ENCODE data around the gene IL18RAP.

Gene IL18RAP

DNA sequence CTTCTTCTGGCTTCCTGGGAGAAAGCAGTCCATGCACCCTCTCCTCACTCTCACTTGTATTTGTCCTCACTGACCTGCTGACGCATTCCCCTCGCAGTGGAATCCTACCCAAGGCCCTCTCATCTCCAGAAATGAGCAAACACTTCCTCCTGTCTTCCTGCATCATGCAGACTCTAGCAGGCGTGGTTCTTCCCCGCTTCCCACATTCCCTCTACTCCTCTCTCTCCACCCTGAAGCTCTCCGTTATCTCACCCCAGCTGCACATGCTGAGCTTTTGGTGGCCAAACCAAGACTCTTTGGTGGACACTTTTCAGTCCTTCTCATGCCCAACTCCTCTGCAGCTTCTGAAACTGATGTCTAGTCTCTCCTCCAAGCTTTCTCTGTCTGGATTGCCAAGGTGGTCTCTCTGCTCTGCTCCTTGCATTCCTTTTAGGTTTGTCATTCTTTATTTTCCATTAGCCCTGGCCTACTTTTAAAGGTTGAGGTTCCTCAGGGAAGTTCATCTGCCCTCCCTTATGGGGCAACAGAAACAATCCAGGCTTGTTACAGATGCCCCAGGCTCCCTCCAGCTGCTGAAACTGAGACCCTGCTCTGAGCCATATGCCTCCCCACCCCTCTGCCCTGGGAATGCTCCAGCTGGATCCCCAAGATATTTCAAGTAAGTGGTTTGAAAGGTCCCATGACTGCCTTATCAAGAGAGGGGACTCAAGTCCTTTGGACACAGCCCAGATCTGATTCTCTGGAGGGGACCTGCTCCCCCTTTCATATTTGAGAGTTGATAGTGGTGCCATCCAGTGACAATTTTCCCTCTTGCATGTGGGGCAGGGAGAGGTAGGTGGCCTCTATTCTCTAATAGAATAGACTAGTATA, 835 bp upstream of the IL18RAP start:
- DNase-seq (ENCODE audit: low read depth): no peak

DNA sequence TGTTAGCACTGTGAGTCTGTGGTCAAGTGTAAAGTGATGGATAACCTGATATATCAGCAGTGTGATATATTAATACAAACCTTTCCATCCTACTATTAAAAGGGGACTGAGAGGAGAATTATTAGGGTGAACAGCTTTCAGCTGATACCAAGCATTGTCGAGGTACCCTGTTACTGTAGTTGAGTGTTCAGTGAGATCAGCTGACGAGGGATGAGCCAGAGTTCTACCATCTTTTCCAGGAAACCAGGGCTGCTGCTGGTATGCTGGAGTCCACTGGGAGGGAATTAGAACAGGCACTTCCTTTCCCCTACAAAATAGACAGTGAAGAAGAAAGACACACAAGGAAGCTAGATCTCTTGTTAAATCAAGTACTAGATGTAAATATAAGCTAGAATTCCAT, 408 bp downstream of the IL18RAP start:
- DNase-seq (ENCODE audit: low read depth): no peak

GRCh38 chr2:102424754-102425153, 1.8 kb downstream of the IL18RAP start:
- DNase-seq (ENCODE audit: low read depth): no peak

DNA sequence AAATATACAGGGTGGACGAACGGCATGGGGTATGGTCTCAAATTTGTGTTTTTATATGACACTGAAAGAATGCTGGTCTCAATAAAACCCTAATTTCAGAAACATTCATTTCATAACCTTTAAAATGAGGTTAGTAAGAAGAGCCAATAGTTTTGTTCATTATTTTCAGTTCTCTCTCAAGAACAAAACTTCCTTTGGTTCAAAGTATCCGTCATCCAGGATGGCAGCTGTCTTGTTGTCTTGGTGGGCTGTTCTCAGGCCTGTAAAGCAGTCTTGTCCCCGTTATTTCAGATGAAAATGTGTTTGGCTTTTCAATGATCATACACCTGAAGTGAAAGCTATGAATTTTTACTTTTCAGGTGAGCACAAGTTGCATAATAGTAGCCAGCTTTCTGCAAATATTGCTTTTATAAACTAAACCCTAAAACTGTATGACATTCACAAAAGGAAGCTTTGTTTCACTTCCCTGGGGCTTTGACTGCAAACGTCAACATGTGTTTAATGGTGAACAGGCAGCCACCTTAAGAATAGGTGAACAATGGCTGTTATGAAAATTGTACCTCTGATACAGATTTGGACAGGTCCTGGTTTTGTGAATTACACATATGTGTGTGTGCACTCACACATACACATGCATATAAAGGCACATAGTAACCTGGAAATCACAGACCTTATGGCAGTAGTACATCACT, 2.6 kb downstream of the IL18RAP start:
- no peak for DNase-seq (ENCODE audit: low read depth)

DNA sequence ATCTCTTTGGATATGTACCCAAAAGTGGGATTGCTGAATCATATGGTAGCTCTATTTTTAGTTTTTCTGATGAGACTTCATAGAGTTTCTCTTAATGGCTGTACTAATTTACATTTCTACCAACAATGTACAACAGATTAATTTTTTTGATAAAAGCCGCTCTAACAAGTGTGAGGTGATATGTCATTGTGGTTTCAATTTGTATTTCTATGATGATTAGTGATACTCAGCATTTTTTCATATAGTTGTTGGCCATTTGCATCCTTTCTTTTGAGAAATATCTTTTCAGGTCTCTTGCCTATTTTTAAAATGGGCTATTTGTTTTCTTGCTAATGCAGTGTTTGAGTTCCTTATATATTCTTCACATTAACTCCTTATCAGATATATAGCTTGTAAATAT, 4.3 kb downstream of the IL18RAP start:
- DNase-seq (ENCODE audit: low read depth): no peak

DNA sequence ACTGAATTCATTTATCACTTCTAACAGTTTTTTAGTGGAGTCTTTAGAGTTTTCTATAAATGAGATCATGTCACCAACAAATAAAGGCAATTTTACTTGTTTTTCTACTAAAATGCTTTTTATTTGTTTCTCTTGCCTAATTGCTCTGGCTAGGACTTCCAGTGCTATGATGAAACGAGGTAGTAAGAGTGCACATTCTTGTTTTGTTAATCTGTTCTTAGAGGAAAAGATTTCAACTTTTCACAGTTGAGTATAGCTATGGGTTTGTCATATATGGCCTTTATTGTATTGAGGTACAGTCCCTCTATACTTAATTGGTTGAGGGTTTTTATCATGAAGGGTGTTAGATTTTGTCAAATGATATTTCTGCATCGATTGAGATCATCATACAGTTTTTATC, 5.6 kb downstream of the IL18RAP start:
- no peak for DNase-seq (ENCODE audit: low read depth)

DNA sequence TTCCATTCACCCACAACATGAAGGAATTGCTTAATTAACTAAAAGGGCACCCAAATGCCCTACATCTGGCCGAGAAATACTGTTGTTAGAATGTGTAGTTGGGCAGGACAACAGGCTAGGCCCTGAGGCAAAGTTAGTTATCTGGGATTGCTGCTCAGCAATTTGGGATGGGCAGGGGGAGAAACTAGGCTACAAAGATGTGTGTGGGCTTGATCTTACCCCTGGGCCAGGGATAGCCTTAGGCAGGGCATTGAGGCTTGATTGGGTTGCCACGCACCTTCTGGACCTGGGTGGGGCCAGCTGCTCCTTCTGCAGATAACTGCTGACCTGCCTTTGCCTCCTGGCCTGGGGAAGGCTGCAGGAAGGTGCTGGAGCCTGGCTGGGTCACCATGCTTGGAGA, 9.4 kb downstream of the IL18RAP start:
- no peak for DNase-seq (ENCODE audit: low read depth)

- DNase-seq (ENCODE audit: low read depth): no peak
These were observed 11.2 kb downstream of the IL18RAP start for GRCh38 chr2:102433973-102434654.

DNA sequence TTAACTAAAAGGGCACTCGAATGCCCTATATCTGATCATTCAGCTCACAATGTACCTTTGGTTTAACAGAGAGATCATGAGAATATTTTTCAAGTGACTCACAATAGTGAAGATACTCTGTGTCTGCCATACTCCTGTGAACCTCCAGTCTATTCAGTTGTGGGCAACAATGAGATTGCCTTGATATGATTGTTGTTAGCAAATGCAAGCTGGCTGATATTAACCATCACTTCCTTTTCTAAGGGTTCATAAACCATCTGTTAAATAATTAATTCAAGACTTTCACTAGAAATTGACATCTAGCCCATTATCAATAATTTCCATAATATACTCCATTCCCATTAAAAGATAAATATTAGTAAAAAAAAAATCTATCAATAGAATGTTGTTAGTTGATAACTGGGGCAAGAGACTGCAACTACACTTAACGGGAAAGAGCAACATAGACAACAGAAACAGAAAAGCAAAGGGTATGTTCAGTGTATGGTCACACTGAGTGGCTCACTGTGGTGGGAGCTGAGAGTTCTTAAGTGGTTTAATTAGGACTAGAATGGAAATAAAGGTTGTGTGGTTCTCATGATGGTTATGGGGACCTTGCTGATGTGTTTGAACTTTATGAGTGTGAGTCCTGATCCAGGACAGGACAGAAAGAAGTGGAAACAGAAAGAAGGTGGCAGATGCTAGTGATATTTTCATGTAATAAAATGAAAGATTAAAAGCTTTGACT, 11.9 kb downstream of the IL18RAP start:
- DNase-seq (ENCODE audit: low read depth): no peak

DNA sequence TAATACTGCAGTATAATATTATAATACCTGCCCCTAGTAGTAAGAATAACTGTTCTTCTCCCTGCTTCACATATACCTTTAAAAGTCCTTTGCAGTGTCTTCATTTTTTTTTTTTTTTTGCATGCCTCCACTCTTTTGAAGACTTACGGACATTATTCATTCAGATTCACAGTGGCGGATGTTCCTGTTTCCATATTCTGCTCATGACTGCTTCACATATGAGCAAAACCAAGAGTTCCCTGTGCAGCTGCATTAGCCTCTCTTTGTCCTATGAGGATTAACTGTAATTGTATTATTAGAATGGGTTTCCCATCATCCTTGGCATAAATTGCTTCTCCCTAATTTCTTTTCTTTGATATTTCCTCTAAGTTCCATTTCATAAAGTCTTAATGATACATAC, 12.8 kb downstream of the IL18RAP start:
- no peak for DNase-seq (ENCODE audit: low read depth)

DNA sequence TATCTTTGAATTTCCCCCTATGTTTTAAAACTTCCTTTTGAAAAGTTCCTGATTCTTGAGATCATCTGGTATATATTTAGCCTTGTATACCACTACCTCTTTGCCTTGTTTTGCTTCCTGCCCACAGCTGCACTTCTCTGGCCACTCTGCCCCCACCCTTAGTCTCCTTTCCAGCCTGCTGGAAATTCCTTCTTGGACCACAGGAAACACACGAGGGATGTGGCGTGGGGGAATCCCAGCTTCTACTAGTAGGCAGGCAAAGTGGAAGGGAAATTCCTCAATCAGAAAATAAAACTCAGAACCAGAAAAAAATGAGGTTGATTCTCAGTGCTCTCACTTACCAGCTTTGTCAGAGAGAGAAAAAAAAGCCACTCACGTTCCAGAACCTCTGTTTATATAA, 13.4 kb downstream of the IL18RAP start:
- no peak for DNase-seq (ENCODE audit: low read depth)

DNA sequence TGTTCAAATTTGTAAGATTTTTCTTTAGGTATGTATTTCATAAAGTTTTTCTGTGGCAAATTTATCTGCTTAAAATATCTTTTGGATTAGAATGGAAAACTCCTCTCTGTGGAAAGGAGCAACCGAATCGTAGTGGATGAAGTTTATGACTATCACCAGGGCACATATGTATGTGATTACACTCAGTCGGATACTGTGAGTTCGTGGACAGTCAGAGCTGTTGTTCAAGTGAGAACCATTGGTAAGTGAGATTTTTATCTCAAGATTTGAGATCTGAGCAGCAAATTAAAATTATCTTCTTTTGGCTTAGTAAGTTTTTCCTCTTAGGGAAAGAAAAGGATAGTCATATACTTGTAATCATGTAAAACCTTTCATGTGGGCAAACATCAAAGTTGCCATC, 14.2 kb downstream of the IL18RAP start:
- DNase-seq (ENCODE audit: low read depth): no peak

- no peak for DNase-seq (ENCODE audit: low read depth)
These were observed 15.2 kb downstream of the IL18RAP start for GRCh38 chr2:102438111-102438510.

- no peak for DNase-seq (ENCODE audit: low read depth)
These were observed 15.6 kb downstream of the IL18RAP start for GRCh38 chr2:102438578-102438977.

- peak; percentile 29 for DNase-seq (ENCODE audit: low read depth)
These were observed 16.2 kb downstream of the IL18RAP start for GRCh38 chr2:102439065-102439695.

- DNase-seq (ENCODE audit: low read depth): no peak
These were observed 20.2 kb downstream of the IL18RAP start for GRCh38 chr2:102442967-102443828.

DNA sequence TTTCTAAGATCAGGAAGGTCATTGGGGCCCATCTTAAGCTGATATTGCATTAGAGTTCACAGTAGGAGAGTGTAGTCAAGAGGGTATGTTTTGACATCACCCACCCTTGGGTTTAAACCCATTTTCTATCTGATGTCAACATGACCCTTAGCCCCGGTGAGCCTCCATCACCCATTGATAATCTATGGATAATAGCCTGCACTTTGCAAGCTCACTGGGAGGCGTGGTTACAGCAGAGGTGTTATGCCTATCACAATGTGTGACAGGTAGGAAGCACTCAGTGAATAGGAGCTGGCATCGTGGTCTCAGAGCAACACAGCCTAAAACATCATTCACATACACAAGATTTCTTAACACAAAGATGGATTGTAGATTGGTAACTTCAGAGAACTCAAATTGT, 21.3 kb downstream of the IL18RAP start:
- no peak for DNase-seq (ENCODE audit: low read depth)

- DNase-seq (ENCODE audit: low read depth): no peak
These were observed 24.0 kb downstream of the IL18RAP start for GRCh38 chr2:102446936-102447335.

DNA sequence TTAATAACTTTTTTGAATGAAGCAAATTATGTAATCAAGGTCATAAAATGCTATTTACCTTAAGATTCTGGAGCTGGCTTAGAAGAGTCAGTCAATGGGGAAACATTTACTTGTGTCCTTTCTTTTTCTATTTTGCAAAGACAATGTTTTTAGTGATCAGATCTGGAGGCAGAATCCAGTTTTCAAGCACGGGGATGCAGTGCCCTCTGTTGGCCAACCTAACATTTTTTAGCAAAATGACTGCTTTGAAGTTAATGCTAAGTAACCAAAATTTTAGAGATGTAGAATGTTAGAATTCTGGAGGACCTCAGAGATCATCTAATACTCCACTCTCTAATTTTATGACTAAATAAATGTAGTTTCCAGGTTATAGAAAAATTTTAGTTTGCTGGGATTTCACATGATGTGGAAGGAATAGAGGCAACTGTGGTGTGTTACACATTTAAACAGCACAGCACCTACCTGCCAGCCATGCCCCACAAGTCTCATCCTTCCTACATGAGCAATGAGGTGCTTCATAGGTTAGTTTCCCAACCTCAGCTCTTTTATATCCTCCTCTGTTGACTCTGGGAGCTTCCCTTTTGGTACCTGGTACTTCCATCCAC, 26.5 kb downstream of the IL18RAP start:
- peak; percentile 20 for DNase-seq (ENCODE audit: low read depth)

GRCh38 chr2:102451968-102452367, 29.0 kb downstream of the IL18RAP start:
- DNase-seq (ENCODE audit: low read depth): no peak
